IPS-NIHi11 (cell line): ENCODE results near the gene STX16.

Experiments used
- DNase-seq: peaks from one replicate; pipeline ENCODE4 v3.0.0; 2012; ENCODE audit warnings: mixed read lengths, low spot score

The STX16 gene

GRCh38 chr20:58655328-58656107 is 4.4 kb downstream of the STX16 start:
- DNase-seq = no peak

GRCh38 chr20:58656831-58657230 is 5.7 kb downstream of the STX16 start:
- no peak for DNase-seq

- no peak for DNase-seq
Observed at GRCh38 chr20:58657262-58657661, 6.2 kb downstream of the STX16 start.

- no peak for DNase-seq
Observed at GRCh38 chr20:58657986-58658385, 6.9 kb downstream of the STX16 start.

- no peak for DNase-seq
Observed at GRCh38 chr20:58658760-58659159, 7.7 kb downstream of the STX16 start.

- DNase-seq = no peak
Observed at GRCh38 chr20:58659841-58660240, 8.8 kb downstream of the STX16 start.

- DNase-seq = no peak
Observed at GRCh38 chr20:58660855-58661597, 9.9 kb downstream of the STX16 start.

- no peak for DNase-seq
Observed at GRCh38 chr20:58661598-58662473, 10.8 kb downstream of the STX16 start.

GRCh38 chr20:58664331-58664730 is 13.2 kb downstream of the STX16 start:
- DNase-seq = no peak

GRCh38 chr20:58664883-58665282 is 13.8 kb downstream of the STX16 start:
- no peak for DNase-seq

- no peak for DNase-seq
Observed at GRCh38 chr20:58665606-58666005, 14.5 kb downstream of the STX16 start.

- no peak for DNase-seq
Observed at GRCh38 chr20:58666702-58667101, 15.6 kb downstream of the STX16 start.

- DNase-seq = no peak
Observed at GRCh38 chr20:58667975-58668374, 16.9 kb downstream of the STX16 start.

- DNase-seq = no peak
Observed at GRCh38 chr20:58668901-58669286, 17.8 kb downstream of the STX16 start.

- peak; percentile 80 for DNase-seq
Observed at GRCh38 chr20:58669287-58670006, 18.4 kb downstream of the STX16 start.

- peak; percentile 48 for DNase-seq
Observed at GRCh38 chr20:58670102-58670501, 19.0 kb downstream of the STX16 start.

GRCh38 chr20:58670659-58671058 is 19.6 kb downstream of the STX16 start:
- peak; percentile 58 for DNase-seq

- no peak for DNase-seq
Observed at GRCh38 chr20:58673119-58673518, 22.0 kb downstream of the STX16 start.

- DNase-seq = no peak
Observed at GRCh38 chr20:58675146-58675584, 24.1 kb downstream of the STX16 start.

GRCh38 chr20:58675641-58676040 is 24.6 kb downstream of the STX16 start:
- no peak for DNase-seq

- no peak for DNase-seq
Observed at GRCh38 chr20:58676161-58676560, 25.1 kb downstream of the STX16 start.
